Activated CD8-positive, alpha-beta T cell treated with anti-CD3 and anti-CD28 coated beads, Interleukin-2, amount 10 ng/mL, durations not matched to agents 7 days and 5 days (primary cell): ENCODE measurements around the gene PDIK1L. TPM values are rescaled to one million over a fixed set of nuclear protein-coding genes. Genes with fewer than 3 reads are reported as not detected.

ENCODE experiments used
- ATAC-seq: fragments of 150-1000 bp; cut with Tn5 transposase; one replicate; pipeline ENCODE4 v1.10.0; 2021; ENCODE audit warnings: moderate library complexity
- CTCF ChIA-PET: fragments of 350-600 bp; sonication (Branson Sonifier 250); formaldehyde crosslinking; loops from one replicate; lab custom pipeline; 2021; ENCODE audit warnings: antibody characterized with exemption; lab: Charles Lee
- POLR2A ChIA-PET: fragments of 350-600 bp; sonication (Branson Sonifier 250); formaldehyde crosslinking; loops from one replicate; lab custom pipeline; 2021; ENCODE audit warnings: antibody characterized with exemption; lab: Charles Lee
- DNase-seq: peaks from one replicate; pipeline ENCODE4 v3.0.0-alpha.2; 2020
- H3K27ac Mint-ChIP-seq: one replicate; pipeline ENCODE4 v1.8.0; 2021; ENCODE audit warnings: mild to moderate bottlenecking, mixed read lengths
- H3K27me3 Mint-ChIP-seq: one replicate; pipeline ENCODE4 v1.8.0; 2021; ENCODE audit warnings: low read depth, mixed read lengths
- H3K36me3 Mint-ChIP-seq: one replicate; pipeline ENCODE4 v1.8.0; 2021; ENCODE audit warnings: low read depth, mixed read lengths
- H3K4me1 Mint-ChIP-seq: one replicate; pipeline ENCODE4 v1.8.0; 2021; ENCODE audit warnings: low read depth, mixed read lengths
- H3K4me3 Mint-ChIP-seq: one replicate; pipeline ENCODE4 v1.8.0; 2021; ENCODE audit warnings: mild to moderate bottlenecking, mixed read lengths
- H3K9me3 Mint-ChIP-seq: one replicate; pipeline ENCODE4 v1.8.0; 2022; ENCODE audit warnings: mixed read lengths; ENCODE audit not compliant: insufficient read depth
- total RNA-seq, 2 experiments: library from RNA; stranded (reverse); gene quantifications; one replicate each; pipeline ENCODE4 v1.2.3, GENCODE V29; 2021

The PDIK1L gene
- total RNA-seq, 2 experiments from 2014 or later = 21.3 to 25.4 TPM

DNA sequence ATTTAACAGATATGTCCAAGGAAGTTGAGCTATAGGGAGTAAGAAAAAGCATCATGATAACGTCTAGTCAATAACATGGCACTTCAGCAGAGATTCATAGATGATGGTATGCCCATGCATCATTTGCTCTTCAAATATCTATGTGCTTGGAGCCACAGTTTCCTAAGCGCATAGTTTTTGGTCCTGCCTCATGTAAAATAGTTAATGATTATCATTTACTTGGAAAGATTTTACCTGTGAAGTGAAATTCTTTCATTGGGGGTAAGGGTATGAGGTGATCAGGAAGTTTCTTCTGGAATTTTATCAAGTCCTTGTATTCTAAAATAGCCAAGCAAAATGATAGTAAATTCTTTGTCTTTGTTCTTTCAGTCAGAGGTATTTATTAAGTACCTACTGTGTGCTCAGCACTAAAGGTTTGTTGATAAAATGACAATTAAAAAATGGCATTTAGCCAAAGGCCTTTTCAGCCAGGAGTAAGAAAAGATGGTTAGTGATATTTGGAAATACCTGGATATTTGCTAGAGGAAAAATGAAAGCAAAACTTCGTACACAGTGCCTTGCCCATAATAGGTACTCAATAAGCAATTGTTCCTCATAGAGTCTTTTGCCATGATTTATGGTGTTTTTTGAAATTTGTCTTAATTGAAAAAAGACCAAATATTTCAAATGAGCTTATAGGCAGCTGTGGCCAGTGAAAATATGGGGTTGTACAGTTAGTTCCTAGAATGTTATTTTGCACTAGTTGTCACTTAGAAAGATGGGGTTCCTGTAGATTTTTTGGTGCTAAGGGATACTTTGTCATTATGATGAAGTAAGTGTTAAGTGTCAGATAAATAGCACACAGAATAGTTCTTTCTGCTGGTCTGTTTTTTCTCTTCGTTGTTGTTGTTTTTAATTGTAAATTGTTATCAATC, 13.1 kb downstream of the PDIK1L start:
- DNase-seq = no peak
- ChIA-PET POLR2A (interaction anchor here (1.1 to 8.0 kb wide), 2 partner anchors 13 to 21 kb away, joined by 3 to 93 read pairs; partner anchors contain the start of gene PDIK1L), CTCF (interaction anchor here (1.0 to 17.1 kb wide), 4 partner anchors 8 to 229 kb away, joined by 3 to 317 read pairs (median 39); partner anchors contain the start of gene PDIK1L)
- no peaks in the 10 kb centered on the region for H3K9me3 Mint-ChIP-seq
- ATAC-seq = no peak
- H3K27me3 Mint-ChIP-seq = no peaks in the 10 kb centered on the region
- H3K4me3 Mint-ChIP-seq = peak overlapping the region; percentile 9
- peak overlapping the region; percentile 33 for H3K27ac Mint-ChIP-seq
- peaks cover 67% of the 10 kb centered on the region for H3K4me1 Mint-ChIP-seq
- H3K36me3 Mint-ChIP-seq = peaks cover 43% of the 10 kb centered on the region

DNA sequence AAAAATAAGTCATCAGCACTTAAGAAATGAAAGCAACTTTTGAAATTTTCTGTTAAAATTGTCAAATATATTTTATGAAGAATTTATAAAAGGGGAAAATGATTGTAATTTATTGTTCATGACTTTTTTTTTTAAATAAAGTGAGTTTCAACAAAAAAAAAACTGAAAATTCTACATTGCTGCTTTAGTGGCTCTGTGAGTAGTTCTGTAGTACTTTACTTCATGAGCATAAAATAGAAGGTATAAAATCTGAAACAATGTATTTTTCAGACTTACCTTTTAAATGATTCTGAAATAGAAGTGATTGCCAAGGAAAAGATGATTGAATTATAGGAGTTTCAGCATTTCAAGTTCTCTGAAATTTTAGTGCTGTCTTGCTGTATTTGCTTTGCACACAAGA, 13.8 kb downstream of the PDIK1L start:
- Mint-ChIP-seq H3K9me3 (no peaks in the 10 kb centered on the region), H3K4me3 (peak overlapping the region; percentile 76), H3K27ac (peak overlapping the region; percentile 94), H3K27me3 (no peaks in the 10 kb centered on the region), H3K4me1 (peaks cover 60% of the 10 kb centered on the region), H3K36me3 (peaks cover 36% of the 10 kb centered on the region)
- DNase-seq (no peak), ATAC-seq (no peak)
- CTCF ChIA-PET = interaction anchor here (0.8 to 17.1 kb wide), 8 partner anchors 12 to 233 kb away, joined by 3 to 317 read pairs (median 7); partner anchors contain the start of genes C1orf232, CEP85, PDIK1L and ZNF593
- POLR2A ChIA-PET = interaction anchor here (1.4 to 8.0 kb wide), 5 partner anchors 10 to 220 kb away, joined by 5 to 93 read pairs (median 12); partner anchors contain the start of genes PDIK1L and STMN1

GRCh38 chr1:26125946-26126320, 14.3 kb downstream of the PDIK1L start:
- peak overlapping the region; percentile 94 for H3K27ac Mint-ChIP-seq
- peak overlapping the region; percentile 76 for H3K4me3 Mint-ChIP-seq
- no peak for DNase-seq
- H3K27me3 Mint-ChIP-seq = no peaks in the 10 kb centered on the region
- CTCF ChIA-PET = interaction anchor here (0.8 to 17.1 kb wide), 11 partner anchors 13 to 233 kb away, joined by 3 to 317 read pairs (median 5); partner anchors contain the start of genes C1orf232, CEP85, PDIK1L and ZNF593
- H3K36me3 Mint-ChIP-seq = peaks cover 35% of the 10 kb centered on the region
- peaks cover 64% of the 10 kb centered on the region for H3K4me1 Mint-ChIP-seq
- no peaks in the 10 kb centered on the region for H3K9me3 Mint-ChIP-seq
- POLR2A ChIA-PET = interaction anchor here (1.4 to 8.0 kb wide), 7 partner anchors 11 to 220 kb away, joined by 4 to 93 read pairs (median 12); partner anchors contain the start of genes PDIK1L and STMN1
- no peak for ATAC-seq

DNA sequence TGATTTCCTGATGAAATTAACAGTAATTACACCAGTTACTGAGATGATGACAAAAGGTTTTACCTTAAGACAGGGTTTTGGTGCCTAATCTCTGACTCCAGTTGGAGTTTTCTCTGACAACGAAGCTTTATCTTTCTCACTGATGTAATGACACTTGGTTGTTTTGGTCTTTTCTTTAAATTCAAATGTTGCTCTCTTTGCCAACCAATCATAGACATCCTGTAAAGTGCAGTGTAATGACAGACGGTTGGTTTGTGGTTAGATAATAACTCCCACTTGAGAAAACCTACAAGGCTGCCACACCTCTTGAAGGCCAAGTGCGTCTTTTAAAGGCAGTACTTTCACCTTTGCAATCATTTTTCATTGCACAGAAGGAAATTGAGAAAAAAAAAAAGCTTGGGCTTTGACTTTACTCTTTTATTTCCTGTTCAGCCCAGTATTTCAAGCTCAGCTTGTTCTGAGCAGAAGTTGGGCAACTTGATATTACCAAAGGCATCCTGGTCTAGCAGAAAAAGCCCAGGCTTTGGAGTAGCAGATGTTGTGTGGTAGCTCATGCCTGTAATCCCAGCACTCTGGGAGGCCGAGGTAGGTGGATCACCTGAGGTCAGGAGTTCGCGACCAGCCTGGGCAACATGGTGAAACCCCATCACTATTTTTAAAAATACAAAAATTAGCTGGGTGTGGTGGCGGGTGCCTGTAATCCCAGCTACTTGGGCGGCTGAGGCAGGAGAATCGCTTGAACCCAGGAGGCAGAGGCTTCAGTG, 14.9 kb downstream of the PDIK1L start:
- ATAC-seq (peak; percentile 98), DNase-seq (peak; percentile 83)
- Mint-ChIP-seq H3K27ac (peak overlapping the region; percentile 94), H3K9me3 (no peaks in the 10 kb centered on the region), H3K27me3 (no peaks in the 10 kb centered on the region), H3K4me1 (peaks cover 66% of the 10 kb centered on the region), H3K36me3 (peaks cover 35% of the 10 kb centered on the region), H3K4me3 (peak overlapping the region; percentile 76)
- CTCF ChIA-PET = interaction anchor here (0.7 to 17.1 kb wide), 16 partner anchors 13 to 232 kb away, joined by 3 to 317 read pairs (median 4); partner anchors contain the start of genes C1orf232, CEP85, PDIK1L and ZNF593
- POLR2A ChIA-PET = interaction anchor here (0.6 to 8.0 kb wide), 11 partner anchors 11 to 252 kb away, joined by 3 to 93 read pairs (median 9); partner anchors contain the start of genes PDIK1L and STMN1

DNA sequence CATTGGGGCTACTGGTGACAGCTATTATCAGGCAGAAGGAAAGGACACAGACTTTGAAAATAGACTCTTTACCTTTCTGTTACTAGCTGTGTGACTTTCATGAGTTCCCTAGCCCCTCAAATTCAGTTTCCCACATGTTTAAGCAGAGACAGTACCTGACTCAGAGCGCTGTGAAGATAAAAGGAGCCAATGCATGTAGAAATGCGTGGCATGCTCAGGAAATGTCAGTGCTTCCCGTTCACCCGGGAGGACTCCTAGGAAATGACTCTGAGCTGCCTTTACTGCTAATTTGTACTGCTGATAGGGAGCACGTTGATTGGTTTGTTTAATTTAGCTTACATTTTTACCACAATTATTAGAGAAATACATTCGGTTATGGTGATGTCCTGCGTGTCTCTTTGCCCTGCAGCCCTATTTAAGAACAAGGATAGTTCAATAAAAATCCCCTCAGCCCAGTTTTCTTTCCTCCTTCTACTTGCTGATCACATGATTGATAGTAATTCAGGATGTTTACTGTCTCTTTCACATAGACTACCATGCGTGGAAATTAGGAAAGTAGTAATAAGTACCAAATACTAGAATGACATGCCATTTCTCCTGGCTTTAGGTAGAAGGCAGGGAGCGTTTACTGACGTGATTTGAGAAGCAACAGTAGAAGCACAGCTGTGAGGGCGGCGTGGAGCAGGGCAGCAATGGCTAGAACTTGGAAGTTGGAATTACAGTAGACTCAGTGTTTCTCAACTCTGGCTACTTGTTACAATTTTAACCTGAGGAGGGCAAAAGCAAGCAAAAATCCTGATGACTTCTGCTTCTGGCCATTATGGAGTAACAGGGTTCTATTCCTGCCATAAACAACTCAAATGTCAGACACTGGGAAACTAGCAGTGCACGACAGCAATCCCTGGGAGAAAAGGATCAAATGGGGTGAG, 15.9 kb downstream of the PDIK1L start:
- ChIA-PET POLR2A (interaction anchor here (0.6 to 8.0 kb wide), 10 partner anchors 12 to 678 kb away, joined by 3 to 93 read pairs (median 7); partner anchors contain the start of genes PAFAH2, PDIK1L and STMN1), CTCF (interaction anchor here (0.7 to 17.1 kb wide), 14 partner anchors 14 to 232 kb away, joined by 3 to 317 read pairs (median 4); partner anchors contain the start of genes C1orf232, CEP85, PDIK1L and ZNF593)
- Mint-ChIP-seq H3K27me3 (no peaks in the 10 kb centered on the region), H3K4me1 (peaks cover 62% of the 10 kb centered on the region), H3K4me3 (peak overlapping the region; percentile 76), H3K9me3 (no peaks in the 10 kb centered on the region), H3K36me3 (peaks cover 25% of the 10 kb centered on the region), H3K27ac (peak overlapping the region; percentile 94)
- peak; percentile 31 for DNase-seq
- no peak for ATAC-seq

DNA sequence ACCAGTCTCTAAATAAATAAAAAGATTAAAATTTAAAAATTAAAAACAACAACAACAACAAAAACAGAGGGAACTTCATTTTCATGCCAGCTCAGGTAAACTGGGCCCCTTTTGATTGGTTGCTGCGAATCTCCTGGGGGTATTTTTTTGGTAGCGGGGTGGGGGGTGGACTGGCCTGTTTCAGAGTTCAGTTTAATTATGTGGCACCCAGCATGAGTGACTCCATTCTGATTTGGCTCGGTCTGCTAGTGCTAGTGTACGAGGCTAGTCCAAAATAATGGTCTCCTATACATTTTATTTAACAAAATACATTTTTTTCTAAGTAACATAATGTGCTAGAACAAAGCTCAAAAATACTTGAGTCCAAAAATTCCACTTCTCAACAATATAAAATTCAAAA, 18.2 kb downstream of the PDIK1L start:
- Mint-ChIP-seq H3K9me3 (peaks cover 3% of the 10 kb centered on the region), H3K4me3 (no peak overlapping the region), H3K4me1 (peaks cover 45% of the 10 kb centered on the region), H3K27me3 (no peaks in the 10 kb centered on the region), H3K36me3 (peaks cover 9% of the 10 kb centered on the region), H3K27ac (no peak overlapping the region)
- POLR2A ChIA-PET = interaction anchor here (2.1 kb wide), 1 partner anchor 9 kb away, joined by 7 read pairs; no protein-coding TSS in a partner anchor
- no peak for ATAC-seq
- CTCF ChIA-PET = interaction anchor here (1.2 to 17.1 kb wide), 6 partner anchors 10 to 104 kb away, joined by 3 to 317 read pairs (median 6); partner anchors contain the start of genes CEP85 and ZNF593
- no peak for DNase-seq

DNA sequence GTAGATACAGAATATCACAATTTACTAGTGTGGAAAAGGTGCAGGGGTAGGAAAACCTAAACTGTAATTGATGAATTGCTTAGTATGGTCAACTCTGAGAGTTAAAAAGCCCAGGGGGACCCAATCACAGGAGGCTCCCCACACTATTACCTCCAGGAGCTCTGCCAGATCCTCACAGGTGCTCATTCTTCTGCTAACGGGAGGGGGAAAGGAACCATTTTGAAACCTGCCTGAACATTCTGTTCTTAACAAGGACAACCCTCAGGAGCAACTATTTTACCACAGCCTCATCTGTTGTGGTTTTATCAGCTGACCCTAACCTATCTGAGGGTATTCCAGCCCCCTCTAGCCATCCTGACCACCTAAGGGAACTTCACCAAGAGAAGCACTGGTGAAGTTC, 19.1 kb downstream of the PDIK1L start:
- H3K9me3 Mint-ChIP-seq = peaks cover 3% of the 10 kb centered on the region
- no peak overlapping the region for H3K4me3 Mint-ChIP-seq
- H3K4me1 Mint-ChIP-seq = peaks cover 37% of the 10 kb centered on the region
- DNase-seq (no peak), ATAC-seq (no peak)
- peaks cover 5% of the 10 kb centered on the region for H3K36me3 Mint-ChIP-seq
- no peaks in the 10 kb centered on the region for H3K27me3 Mint-ChIP-seq
- ChIA-PET POLR2A (interaction anchor here (2.1 kb wide), 1 partner anchor 8 kb away, joined by 7 read pairs; no protein-coding TSS in a partner anchor), CTCF (interaction anchor here (0.6 to 17.1 kb wide), 4 partner anchors 11 to 174 kb away, joined by 3 to 317 read pairs (median 3); partner anchors contain the start of gene CEP85)
- H3K27ac Mint-ChIP-seq = no peak overlapping the region

DNA sequence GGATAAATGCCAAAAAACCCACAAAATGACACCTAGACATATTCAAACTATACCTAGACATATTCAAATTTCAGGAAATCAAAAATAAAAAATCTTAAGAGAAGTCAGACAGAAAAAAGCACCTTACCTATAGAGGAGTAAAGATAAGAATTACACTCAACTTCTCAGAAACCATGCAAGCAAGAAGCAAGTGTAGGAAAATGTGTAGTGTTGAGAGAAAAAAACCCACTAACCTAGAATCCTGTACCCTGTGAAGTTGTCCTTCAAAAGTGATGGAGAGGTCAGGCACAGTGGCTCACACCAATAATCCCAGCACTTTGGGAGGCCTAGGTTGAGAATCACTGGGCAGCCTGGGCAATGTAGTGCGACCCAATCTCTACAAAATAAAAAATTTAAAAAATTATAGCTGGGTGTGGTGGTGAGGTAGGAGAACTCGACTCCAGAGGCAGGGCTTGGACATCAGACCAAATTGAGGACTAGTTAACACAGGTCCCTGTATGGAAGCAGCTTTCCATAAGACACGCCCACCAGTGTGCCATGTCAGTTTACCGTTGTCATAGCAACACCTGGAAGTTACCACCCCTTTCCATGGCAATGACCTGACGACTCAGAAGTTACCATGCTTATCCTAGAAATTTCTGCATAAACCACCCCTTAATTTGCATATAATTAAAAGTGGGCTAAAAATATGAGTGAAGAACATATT, 20.7 kb downstream of the PDIK1L start:
- Mint-ChIP-seq H3K27me3 (no peaks in the 10 kb centered on the region), H3K4me1 (peaks cover 24% of the 10 kb centered on the region), H3K4me3 (no peak overlapping the region), H3K9me3 (peaks cover 3% of the 10 kb centered on the region), H3K36me3 (peaks cover 3% of the 10 kb centered on the region), H3K27ac (no peak overlapping the region)
- CTCF ChIA-PET = interaction anchor here (2.1 to 17.1 kb wide), 2 partner anchors 9 to 10 kb away, joined by 9 to 317 read pairs; no protein-coding TSS in a partner anchor
- DNase-seq (no peak), ATAC-seq (peak; percentile 27)
- POLR2A ChIA-PET = no interaction called here

DNA sequence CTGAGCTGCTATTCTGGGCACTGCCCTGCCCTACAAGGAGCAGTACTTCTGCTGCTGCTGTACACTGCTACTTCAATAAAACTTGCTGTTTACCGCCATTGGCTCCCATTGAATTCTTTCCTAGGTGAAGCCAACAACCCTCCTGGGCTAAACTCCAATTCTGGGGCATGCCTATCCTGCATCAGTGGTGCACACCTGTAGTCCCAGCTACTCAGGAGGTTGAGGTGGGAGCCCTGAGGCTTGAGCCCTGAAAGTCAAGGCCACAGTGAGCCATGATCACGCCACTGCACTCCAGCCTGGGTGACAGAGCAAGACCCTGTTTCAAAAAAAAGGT, 21.2 kb downstream of the PDIK1L start:
- ChIA-PET CTCF (interaction anchor here (2.1 to 17.1 kb wide), 2 partner anchors 9 kb away, joined by 9 to 317 read pairs; no protein-coding TSS in a partner anchor), POLR2A (no interaction called here)
- no peaks in the 10 kb centered on the region for H3K36me3 Mint-ChIP-seq
- DNase-seq (no peak), ATAC-seq (no peak)
- H3K4me1 Mint-ChIP-seq = peaks cover 19% of the 10 kb centered on the region
- no peaks in the 10 kb centered on the region for H3K27me3 Mint-ChIP-seq
- peaks cover 3% of the 10 kb centered on the region for H3K9me3 Mint-ChIP-seq
- no peak overlapping the region for H3K4me3 Mint-ChIP-seq
- H3K27ac Mint-ChIP-seq = peak overlapping the region; percentile 39
